Left hindlimb (tissue), 1 donor: ENCODE measurements around the gene SP1.
"Not testable (repeated sequence)": the region's sequence is repeated elsewhere in the genome, so short reads cannot be mapped to it uniquely, and the experiment has no call there.

Experiments
- DNase-seq: peaks from one replicate; pipeline ENCODE4 v3.0.0-alpha.2; 2018

SP1 gene

DNA sequence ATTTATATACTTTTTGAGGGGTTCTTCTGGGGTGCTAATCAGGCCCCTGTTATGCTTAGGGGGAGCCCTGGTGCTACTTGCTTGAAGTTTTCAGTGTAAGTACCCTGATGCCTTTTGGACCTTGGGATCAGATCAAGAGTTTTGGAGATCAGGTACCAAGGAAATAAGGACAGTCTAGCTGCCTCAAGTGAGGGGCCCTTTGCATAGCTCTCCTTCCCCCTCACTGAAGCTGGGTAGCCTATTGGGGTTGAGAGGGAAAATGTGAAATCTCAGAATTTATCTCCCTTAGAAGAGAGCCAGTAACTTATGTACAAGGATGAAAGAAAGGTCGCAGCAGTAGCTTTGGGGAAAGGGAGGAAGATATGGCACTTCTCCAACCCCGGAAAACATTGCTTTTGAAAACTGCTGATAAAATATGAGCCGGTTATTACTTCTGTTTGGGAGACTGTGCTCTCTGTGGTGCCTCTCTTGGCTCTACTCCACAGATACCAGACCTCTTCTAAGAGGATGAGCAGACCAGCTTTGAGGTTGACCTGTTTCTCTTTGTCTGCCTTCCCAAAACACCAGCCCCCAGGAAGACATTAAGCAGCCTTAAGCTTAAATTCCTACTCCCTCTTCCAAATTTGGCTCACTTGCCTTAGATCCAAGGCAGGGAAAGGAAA lies 34.9 kb downstream of the SP1 start:
- DNase-seq: no peak

DNA sequence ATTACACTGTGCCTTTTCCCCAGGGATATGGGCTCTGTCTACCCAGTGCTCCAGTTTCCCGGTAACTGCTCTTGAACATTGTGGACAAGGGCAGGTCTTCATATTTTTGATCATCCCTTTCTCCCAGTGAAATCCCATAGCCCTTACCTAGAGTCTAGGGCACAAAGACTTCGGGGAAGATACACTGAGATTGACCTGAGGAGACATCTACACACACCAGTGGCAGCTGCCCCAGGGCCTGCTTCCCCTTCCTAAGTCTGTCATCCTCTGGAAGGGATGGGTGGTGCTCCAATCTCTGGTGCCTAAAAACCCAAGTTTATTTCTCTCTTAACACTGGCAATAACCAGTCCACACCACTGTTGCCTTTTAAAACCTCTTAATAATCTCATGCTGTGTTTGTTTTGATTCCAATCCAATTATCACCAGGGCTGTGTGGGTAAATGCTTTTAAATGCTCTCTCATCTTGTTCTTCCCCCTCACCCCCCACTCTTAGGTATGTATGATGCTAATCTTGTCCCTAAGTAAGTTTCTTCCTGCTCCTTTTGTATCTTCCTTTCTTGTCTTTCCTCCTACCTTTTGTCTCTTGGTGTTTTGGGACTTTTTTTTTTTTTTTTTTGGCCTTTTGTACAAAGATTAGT lies 35.9 kb downstream of the SP1 start:
- not testable (repeated sequence) for DNase-seq

DNA sequence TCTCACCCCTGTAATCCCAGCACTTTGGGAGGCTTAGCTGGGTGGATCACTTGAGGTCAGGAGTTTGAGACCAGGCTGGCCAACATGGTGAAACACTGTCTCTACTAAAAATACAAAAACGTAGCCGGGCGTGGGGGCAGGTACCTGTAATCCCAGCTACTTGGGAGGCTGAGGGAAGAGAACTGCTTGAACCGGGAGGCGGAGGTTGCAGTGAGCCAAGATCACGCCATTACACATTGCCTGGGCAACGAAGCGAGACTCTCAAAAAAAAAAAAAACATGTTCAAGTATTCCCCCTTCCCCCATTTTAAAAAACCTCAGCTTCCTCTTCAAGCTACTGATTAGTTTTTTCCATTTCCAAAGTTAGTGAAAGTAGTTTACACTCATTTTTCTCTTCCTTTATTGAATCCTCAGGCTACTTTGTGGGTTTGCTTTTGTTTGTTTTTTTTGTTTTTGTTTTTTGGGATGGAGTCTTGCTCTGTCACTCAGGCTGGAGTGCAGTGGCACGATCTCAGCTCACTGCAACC lies 37.4 kb downstream of the SP1 start:
- DNase-seq: not testable (repeated sequence)

DNA sequence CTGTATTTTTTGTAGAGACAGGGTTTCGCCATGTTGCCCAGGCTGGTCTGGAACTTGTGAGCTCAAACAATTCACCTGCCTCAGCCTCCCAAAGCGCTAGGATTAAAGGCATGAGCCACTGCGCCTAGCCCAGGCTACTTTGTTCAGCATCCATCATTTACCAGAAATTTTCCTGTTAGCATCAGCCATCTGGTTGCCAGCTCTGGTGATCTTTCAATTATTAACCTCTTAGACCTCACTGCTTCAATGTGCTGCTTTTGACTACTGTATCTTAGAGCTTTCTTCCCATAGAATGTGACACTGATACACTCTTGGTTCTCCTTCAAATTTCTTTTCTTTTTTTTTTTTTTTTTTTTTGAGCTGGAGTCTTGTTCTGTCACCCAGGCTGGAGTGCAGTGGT lies 38.2 kb downstream of the SP1 start:
- DNase-seq: no peak

DNA sequence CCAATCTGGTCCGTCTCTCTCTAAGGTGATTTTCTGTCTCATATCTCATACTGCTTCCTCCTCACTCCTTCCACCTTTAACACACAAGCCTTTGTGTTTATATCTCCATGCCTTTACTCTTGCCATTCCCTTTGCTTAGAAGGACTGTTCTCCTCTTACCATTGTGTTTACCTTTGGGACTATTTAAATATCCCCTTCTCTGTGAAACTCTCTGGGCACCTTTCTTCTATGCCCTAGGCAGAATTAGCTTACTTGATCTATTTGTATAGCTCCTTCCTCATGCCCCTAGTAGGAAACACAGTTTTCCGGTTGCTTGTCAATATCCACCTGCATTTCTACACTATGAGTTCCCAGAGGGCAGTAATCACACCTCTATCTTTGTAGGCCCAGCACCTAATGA lies 39.8 kb downstream of the SP1 start:
- no peak for DNase-seq

DNA sequence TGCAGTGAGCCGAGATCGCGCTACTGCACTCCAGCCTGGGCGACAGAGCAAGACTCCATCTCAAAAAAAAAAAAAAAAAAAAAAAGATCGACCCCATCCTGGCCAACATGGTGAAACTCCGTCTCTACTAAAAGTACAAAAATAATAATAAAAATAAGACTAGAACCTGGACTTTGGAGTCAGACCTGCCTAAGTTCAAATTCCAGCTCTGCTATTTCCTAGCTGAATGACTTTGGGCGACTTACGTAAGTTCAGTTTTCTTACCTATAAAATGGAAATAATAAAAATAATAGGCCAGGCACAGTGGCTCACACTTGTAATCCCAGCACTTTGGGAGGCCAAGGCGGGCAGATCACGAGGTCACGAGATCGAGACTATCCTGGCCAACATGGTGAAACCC lies 42.3 kb downstream of the SP1 start:
- DNase-seq: not testable (repeated sequence)

DNA sequence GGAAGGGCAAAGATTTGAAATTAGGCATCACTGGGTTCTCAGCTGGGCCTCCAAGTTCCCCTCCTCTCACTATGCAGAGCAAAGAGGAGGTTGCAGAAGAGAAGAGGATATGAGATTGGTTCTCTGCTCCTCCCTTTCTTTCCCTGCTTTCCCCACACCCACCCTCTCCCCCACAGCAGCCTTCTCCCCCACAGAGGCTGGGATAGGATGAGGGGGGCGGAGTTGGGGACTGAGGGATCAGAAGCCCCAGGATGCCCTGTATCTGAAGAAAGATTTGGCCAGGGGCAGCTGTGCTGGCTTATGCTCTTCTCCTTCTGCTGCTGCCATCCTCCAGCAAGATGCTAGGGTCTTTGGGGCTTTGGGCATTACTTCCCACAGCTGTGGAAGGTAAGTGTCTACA lies 43.6 kb downstream of the SP1 start, which contains the start of gene AMHR2:
Gene AMHR2 (plus strand): TSS at position 259 of the 400 bp plus-strand sequence. CDS start 80 bp downstream, at position 339.
- DNase-seq: no peak

DNA sequence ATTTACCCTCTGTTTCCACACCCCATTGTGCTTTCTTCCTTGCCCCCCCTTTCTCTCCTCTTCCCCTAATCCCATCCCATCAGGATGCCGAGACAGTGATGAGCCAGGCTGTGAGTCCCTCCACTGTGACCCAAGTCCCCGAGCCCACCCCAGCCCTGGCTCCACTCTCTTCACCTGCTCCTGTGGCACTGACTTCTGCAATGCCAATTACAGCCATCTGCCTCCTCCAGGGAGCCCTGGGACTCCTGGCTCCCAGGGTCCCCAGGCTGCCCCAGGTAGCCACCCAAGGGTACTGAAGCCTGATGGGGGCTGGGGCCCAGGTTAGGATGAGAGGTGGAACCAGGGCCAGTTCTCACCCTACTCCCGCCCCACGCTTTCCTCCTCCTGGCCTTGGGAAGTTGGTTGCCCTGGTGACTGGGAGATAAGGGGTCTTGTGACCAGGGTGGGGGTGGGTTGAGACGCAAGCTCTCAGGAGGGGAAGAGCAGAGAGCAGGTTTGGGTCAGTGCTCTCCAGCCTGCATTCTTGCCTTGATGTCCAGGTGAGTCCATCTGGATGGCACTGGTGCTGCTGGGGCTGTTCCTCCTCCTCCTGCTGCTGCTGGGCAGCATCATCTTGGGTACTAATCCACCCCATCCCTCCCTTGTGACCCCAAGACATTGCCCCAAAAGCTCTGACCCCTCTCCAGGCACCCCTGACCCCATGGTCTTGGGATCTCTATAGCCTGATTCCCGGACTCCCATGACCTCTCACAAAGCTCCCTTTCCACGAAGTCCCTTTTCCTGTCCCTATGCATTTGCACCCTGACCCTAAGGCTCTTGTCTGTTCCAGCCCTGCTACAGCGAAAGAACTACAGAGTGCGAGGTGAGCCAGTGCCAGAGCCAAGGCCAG lies 44.9 kb downstream of the SP1 start:
- DNase-seq: no peak

DNA sequence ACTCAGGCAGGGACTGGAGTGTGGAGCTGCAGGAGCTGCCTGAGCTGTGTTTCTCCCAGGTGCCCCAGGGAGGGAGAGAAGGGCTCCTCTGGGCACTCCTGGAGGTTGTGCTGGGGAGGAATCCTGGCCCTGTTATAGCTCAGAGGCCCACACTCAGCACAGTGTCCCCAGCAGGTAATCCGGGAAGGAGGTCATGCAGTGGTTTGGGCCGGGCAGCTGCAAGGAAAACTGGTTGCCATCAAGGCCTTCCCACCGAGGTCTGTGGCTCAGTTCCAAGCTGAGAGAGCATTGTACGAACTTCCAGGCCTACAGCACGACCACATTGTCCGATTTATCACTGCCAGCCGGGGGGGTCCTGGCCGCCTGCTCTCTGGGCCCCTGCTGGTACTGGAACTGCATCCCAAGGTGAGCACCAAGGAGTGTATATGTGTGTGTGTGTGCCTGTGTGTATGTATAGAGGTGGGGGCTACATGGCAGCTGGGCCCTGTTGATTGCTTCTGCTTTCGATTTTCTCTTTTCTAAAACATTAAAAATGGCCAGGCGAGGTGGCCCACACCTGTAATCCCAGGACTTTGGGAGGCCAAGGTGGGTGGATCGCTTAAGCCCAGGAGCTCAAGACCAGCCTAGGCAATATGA lies 45.7 kb downstream of the SP1 start:
- no peak for DNase-seq

DNA sequence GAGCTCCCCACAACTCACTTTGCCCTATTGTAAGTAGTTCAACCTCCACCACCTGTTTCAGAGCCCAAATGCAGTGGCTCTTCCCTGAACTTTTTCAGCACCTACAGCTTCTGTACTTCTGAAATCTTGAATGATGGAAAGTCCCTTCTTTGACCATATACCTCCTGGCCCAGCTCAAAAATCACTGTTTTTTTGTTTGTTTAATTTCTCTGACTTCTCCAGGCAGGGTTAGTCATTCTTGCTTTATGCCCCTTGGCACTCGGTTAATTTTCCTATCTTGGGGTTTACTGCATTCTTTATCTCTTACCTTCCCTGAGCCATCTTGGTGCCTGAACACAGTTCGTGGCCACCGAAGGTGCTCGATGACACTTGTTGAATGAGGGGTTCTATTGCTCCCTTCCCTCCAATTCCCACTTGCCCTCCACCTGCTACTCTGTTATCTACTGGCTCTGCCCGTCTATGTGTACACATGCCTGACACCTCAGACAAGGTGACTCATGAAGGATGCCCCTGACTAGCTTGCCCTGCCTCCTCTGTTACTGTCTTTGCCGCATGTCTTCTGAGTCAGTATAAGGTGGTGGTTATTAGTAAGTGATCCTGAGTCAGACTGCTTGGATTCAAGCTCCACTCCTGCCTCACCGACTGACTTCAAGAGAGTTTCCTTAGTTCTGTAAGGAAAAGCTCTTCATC lies 48.1 kb downstream of the SP1 start:
- no peak for DNase-seq

DNA sequence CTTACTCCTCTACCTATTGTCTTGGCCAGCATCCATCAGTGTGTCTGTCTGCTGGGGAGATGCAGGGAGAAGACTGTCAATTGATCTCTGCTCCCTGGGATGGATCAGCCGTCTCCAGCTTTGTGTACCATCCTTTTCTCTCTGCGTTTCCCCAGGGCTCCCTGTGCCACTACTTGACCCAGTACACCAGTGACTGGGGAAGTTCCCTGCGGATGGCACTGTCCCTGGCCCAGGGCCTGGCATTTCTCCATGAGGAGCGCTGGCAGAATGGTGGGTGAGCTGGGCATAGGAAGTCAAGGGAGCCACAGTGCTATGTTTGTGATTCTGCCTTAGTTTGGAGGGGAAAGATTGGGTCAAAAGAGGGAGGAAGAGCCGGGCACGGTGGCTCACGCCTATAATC lies 48.8 kb downstream of the SP1 start:
- DNase-seq: no peak

DNA sequence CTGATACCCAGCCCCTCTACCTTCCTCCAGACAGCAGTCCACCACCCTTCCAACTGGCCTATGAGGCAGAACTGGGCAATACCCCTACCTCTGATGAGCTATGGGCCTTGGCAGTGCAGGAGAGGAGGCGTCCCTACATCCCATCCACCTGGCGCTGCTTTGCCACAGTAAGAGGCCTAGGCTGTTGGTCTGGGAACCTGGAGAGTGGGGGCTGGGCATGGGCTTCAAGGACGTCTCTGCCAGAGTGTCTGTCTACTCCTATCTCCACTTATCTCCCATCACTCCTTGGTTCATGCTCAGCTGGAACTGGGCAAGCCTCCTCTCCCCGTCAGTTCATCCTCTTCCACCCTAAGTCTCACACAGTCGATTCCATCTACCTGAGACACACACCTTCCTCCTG lies 50.1 kb downstream of the SP1 start:
- no peak for DNase-seq

DNA sequence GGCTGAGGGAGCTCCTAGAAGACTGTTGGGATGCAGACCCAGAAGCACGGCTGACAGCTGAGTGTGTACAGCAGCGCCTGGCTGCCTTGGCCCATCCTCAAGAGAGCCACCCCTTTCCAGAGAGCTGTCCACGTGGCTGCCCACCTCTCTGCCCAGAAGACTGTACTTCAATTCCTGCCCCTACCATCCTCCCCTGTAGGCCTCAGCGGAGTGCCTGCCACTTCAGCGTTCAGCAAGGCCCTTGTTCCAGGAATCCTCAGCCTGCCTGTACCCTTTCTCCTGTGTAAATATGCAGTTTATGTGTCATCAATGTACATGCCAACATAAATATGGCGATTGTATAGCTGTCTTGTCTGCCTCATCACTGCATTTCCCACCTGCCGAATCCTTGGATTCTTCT lies 51.2 kb downstream of the SP1 start:
- no peak for DNase-seq

DNA sequence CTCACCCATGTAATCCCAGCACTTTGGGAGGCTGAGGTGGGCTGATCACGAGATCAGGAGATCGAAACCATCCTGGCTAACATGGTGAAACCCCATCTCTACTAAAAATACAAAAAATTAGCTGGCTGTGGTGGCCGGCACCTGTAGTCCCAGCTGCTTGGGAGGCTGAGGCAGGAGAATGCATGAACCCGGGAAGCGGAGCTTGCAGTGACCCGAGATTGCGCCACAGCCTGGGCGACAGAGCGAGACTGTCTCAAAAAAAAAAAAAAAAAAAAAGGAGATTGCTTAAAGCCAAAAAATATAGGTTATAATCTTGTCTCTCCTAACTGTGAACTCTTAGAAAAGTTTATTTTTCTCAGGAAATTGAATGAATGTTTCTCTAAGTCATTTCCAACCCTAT lies 55.4 kb downstream of the SP1 start:
- not testable (repeated sequence) for DNase-seq

DNA sequence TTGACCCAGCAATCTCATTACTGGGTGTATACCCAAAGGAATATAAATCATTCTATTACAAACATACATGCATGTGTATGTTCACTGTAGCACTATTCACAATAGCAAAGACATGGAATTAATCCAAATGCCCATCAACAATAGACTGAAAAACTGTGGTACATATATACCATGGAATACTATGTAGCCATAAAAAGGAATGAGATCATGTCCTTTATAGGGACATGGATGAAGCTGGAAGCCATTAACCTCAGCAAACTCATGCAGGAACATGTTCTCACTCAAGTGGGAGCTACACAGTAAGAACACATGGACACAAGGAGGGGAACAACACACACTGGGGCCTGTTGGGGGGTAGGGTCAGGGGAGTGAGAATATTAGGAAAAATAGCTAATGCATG lies 59.6 kb downstream of the SP1 start:
- DNase-seq: not testable (repeated sequence)

DNA sequence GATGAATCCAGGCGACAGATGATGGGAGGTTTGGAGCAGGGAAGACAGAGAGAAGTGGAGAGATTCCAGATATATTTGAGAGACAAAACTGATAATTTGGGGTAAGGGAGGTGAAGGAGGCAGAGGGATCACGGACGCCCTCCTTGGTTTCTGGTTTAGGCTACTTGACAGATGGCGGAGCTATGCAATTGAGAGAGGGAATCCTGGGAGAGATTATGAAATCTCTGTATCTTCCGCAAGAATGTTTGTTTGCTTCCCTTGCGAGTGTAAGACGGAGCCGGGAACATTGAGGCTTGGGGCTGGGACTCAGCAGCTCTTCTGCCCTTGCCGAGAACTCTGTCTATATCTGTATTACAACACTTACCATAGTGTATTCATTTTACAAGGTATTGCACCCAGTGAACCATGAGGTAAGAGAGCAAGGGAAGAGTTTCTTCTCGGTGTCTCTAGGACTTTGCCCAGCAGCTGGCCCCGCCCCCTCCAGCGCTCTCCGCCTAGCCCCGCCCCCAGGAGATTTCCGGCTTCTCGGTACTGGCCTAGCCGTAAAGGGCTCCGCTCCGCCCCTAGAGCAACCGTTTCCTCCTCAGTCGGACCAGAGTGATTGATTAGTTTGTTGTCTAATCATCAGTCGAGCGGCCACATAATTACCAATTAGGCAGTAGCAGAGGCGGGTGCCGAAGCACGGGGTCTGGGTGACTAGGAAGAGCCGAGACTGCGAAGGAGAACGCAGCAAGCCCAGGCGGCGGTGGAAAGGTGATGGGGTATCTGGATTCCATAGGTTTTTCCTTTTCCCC lies 61.3 kb downstream of the SP1 start, which contains the start of gene PRR13:
Gene PRR13 (plus strand): TSS at position 695 of the 794 bp plus-strand sequence. CDS start 981 bp downstream, outside the sequence.
- DNase-seq: peak; percentile 99

DNA sequence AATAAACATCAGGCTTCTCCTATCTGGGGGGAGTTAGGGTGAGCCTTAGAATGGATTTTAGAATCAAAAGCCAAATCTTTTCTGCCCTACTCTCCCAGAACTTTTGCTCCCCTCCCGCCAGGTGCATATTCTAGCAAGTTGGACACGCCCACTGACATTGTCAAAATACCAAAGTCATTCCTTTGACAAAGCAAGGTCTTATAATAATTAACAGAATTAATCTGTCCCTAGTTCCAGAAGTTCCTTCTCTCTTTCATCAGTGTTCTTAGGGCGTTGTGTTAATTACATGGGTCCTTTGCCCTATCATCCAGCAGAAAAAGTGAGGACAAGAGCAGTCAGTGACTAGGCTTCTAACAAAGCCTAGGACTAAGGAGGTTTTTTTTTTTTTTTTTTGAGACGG lies 64.0 kb downstream of the SP1 start:
- no peak for DNase-seq

DNA sequence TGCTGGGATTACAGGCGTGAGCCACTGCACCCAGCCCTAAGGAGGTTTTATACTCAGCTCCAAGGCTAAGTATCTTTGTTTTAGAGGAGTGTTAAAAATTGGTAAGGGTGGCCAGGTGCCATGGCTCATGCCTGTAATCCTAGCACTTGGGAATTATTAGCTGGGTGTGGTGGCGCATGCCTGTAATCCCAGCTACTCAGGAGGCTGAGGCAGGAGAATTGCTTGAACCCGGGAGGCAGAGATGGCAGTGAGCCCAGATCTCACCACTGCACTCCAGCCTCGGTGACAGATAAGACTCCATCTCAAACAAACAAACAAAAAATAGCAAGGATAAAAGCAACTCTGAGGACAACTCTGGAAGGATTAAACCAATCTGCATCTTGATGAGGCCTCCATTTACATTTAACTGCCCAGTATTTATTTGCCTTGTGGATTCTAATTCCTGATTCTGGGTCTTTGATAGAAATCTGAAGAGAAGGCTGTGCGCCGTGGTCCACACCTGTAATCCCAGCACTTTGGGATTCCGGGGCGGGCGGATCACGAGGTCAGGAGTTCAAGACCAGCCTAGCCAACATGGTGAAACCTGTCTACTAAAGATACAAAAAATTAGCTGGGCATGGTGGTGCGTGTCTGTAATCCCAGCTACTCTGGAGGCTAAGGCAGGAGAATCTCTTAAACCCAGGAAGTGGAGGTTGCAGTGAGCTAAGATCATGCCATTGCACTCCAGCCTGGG lies 64.8 kb downstream of the SP1 start:
- not testable (repeated sequence) for DNase-seq

DNA sequence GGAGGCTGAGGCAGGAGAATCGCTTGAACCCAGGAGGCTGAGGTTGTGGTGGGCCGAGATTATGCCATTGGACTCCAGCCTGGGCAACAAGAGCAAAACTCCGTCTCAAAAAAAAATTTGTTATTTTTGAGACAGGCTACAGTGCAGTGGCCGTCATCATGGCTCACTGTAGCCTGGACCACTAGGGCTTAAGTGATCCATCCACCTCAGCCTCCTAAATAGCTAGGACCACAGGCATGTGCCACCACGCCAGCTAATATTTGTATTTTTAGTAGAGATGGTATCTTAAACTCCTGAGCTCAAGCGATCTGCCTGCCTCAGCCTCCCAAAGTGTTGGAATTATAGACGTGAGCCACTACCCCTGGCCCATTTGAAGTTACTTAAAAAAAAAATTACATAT lies 71.0 kb downstream of the SP1 start:
- no peak for DNase-seq

DNA sequence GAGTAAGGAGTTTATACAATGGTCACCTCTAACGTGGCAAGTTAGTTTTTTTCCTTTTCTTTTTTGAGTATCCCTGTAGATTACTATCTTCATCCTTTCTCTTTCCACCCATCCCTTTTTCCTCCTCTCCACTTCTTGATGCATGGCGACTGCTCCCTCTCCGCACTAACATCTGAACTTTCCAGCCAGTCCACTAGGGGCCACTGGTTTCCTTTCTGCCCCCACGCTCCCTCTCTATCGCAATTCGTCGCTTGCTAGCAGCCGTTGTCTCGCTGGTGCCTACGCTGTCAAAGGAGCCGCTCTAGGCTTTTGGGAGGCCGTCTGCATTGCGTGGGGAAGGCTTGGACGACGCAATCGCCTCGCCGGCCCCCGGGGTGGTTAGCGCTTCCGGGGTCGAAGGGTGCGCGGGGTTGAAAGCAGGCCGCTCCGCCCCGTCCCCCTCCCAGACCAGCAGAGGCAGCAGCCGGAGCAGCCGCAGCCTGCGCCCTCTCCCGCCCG lies 71.7 kb downstream of the SP1 start, which contains the start of gene PCBP2:
Gene PCBP2 (plus strand): TSS at position 442 of the 498 bp plus-strand sequence. CDS start 2,699 bp downstream, outside the sequence.
- DNase-seq: peak; percentile 99
